ENCODE results near the gene RELN. TPM values are rescaled to one million over a fixed set of nuclear protein-coding genes. Genes with fewer than 3 reads are reported as not detected.
A peak's percentile ranks its signal among the peaks of the same experiment; 100 is the strongest.

RELN gene
- total RNA-seq, 1 experiment from 2014 or later, result 0.48 TPM

DNA sequence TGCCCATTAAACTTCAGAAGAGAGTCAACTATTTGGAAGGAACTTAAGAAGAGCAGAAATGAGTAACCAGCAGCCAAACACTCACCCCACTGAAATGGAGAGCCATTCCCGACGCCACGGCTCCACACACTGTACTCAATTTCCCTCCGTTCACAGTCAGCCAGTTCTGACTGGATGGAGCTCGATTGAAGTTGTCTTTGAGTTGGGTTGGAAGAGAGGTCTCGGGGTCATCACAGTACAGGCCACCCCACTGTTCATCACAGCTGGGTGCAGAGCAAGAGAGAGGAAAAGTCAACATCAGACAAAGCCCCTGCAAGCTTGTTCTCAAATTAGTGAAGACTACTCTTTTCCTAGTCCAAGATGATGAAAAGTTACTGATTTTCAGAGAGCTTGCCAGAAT, 467.5 kb downstream of the RELN start:
- TF ChIP-seq, protein P1, sequence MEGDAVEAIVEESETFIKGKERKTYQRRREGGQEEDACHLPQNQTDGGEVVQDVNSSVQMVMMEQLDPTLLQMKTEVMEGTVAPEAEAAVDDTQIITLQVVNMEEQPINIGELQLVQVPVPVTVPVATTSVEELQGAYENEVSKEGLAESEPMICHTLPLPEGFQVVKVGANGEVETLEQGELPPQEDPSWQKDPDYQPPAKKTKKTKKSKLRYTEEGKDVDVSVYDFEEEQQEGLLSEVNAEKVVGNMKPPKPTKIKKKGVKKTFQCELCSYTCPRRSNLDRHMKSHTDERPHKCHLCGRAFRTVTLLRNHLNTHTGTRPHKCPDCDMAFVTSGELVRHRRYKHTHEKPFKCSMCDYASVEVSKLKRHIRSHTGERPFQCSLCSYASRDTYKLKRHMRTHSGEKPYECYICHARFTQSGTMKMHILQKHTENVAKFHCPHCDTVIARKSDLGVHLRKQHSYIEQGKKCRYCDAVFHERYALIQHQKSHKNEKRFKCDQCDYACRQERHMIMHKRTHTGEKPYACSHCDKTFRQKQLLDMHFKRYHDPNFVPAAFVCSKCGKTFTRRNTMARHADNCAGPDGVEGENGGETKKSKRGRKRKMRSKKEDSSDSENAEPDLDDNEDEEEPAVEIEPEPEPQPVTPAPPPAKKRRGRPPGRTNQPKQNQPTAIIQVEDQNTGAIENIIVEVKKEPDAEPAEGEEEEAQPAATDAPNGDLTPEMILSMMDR (conservative IDR thresholded peaks at IDR 0.05), result no peak
- TF ChIP-seq EZH2 (IDR thresholded peaks at IDR 0.05; ENCODE audit: low read depth), result no peak
- Histone ChIP-seq H2AFZ (no peak overlapping the region), H3K4me3 (no peak overlapping the region), H3K27me3 (ENCODE audit: insufficient read depth, low read depth) (peaks cover 19% of the 10 kb centered on the region), H3F3A (ENCODE audit: insufficient read depth, low read depth) (no peaks in the 10 kb centered on the region), H3K27ac (no peak overlapping the region), H3K9me2 (ENCODE audit: insufficient read depth) (no peaks in the 10 kb centered on the region), H3K36me3 (ENCODE audit: low read depth) (no peaks in the 10 kb centered on the region), H3K4me2 (no peak overlapping the region), H3K9me3 (ENCODE audit: insufficient read depth, low read depth) (no peaks in the 10 kb centered on the region), H4K20me1 (ENCODE audit: insufficient read depth) (no peaks in the 10 kb centered on the region), H3K4me1 (replicated peaks; ENCODE audit: insufficient read depth) (no peaks in the 10 kb centered on the region), H3K79me2 (ENCODE audit: low read depth) (no peaks in the 10 kb centered on the region)
- no peak for DNase-seq
- CTCF ChIA-PET, result interaction anchor here (0.6 kb wide), 1 partner anchor 35 kb away, joined by 3 read pairs; no protein-coding TSS in a partner anchor
- POLR2A ChIA-PET (ENCODE audit: unreplicated experiment), result no interaction called here
- no TSS peak for BruUV-seq (replicated peaks)
- intact Hi-C loops (cut with micrococcal nuclease; ENCODE audit: unreplicated experiment), result loop anchor here (10.0 kb wide), 1 partner anchor 1393 kb away; no protein-coding TSS in a partner anchor

- Histone ChIP-seq H3K27ac (no peak overlapping the region), H3K9me3 (ENCODE audit: insufficient read depth, low read depth) (no peaks in the 10 kb centered on the region), H3K4me1 (replicated peaks; ENCODE audit: insufficient read depth) (no peaks in the 10 kb centered on the region), H3K4me3 (no peak overlapping the region), H2AFZ (0 out of 2 replicates have a peak overlapping the region, but pooled peaks have one; percentile 8), H3F3A (ENCODE audit: insufficient read depth, low read depth) (no peaks in the 10 kb centered on the region), H3K79me2 (ENCODE audit: low read depth) (no peaks in the 10 kb centered on the region), H3K36me3 (ENCODE audit: low read depth) (no peaks in the 10 kb centered on the region), H3K27me3 (ENCODE audit: insufficient read depth, low read depth) (peaks cover 44% of the 10 kb centered on the region), H4K20me1 (ENCODE audit: insufficient read depth) (no peaks in the 10 kb centered on the region), H3K9me2 (ENCODE audit: insufficient read depth) (no peaks in the 10 kb centered on the region), H3K4me2 (peak overlapping the region; percentile 36; the same call in 1 of the 2 replicates)
- CTCF ChIA-PET, result no interaction called here
- DNase-seq, result peak in 1 of 2 experiments; percentile 8
- TF ChIP-seq, protein P1 (conservative IDR thresholded peaks at IDR 0.05), result no peak
- no peak for TF ChIP-seq EZH2 (IDR thresholded peaks at IDR 0.05; ENCODE audit: low read depth)
- POLR2A ChIA-PET (ENCODE audit: unreplicated experiment), result no interaction called here
- BruUV-seq (replicated peaks), result no TSS peak
- intact Hi-C loops (cut with micrococcal nuclease; ENCODE audit: unreplicated experiment), result no loop called here
These were observed 484.8 kb downstream of the RELN start for GRCh38 chr7:103504505-103505135.

GRCh38 chr7:103501206-103501605, 488.3 kb downstream of the RELN start:
- Histone ChIP-seq H3K36me3 (ENCODE audit: low read depth) (no peaks in the 10 kb centered on the region), H3K4me3 (no peak overlapping the region), H3K9me3 (ENCODE audit: insufficient read depth, low read depth) (no peaks in the 10 kb centered on the region), H3K27me3 (ENCODE audit: insufficient read depth, low read depth) (peaks cover 47% of the 10 kb centered on the region), H3K27ac (no peak overlapping the region), H3K4me1 (replicated peaks; ENCODE audit: insufficient read depth) (no peaks in the 10 kb centered on the region), H4K20me1 (ENCODE audit: insufficient read depth) (no peaks in the 10 kb centered on the region), H3K79me2 (ENCODE audit: low read depth) (no peaks in the 10 kb centered on the region), H3K4me2 (no peak overlapping the region), H3K9me2 (ENCODE audit: insufficient read depth) (no peaks in the 10 kb centered on the region), H2AFZ (no peak overlapping the region), H3F3A (ENCODE audit: insufficient read depth, low read depth) (no peaks in the 10 kb centered on the region)
- no peak for DNase-seq
- no TSS peak for BruUV-seq (replicated peaks)
- ChIA-PET CTCF (no interaction called here), POLR2A (ENCODE audit: unreplicated experiment) (no interaction called here)
- intact Hi-C loops (cut with micrococcal nuclease; ENCODE audit: unreplicated experiment), result no loop called here
- TF ChIP-seq EZH2 (IDR thresholded peaks at IDR 0.05; ENCODE audit: low read depth), result no peak
- TF ChIP-seq, protein P1 (conservative IDR thresholded peaks at IDR 0.05), result no peak
